Measurements from ENCODE around the gene RAB12. TPM values are rescaled to one million over a fixed set of nuclear protein-coding genes. Genes with fewer than 3 reads are reported as not detected.
A peak's percentile ranks its signal among the peaks of the same experiment; 100 is the strongest.

Gene RAB12
- total RNA-seq, 1 donor from 2014 or later = 50.2 TPM

GRCh38 chr18:8623549-8624106, 14.4 kb downstream of the RAB12 start:
- peak; percentile 83 to 94 for ATAC-seq
- Histone ChIP-seq H3K36me3 (peaks cover 20% of the 10 kb centered on the region), H3K9me3 (no peaks in the 10 kb centered on the region), H3K27ac (peak overlapping the region; percentile 67), H3K27me3 (ENCODE audit: low read depth) (no peaks in the 10 kb centered on the region), H3K4me1 (peaks cover 30% of the 10 kb centered on the region), H3K4me3 (peak overlapping the region; percentile 26)
- DNase-seq = peak; percentile 59
- no peak for TF ChIP-seq CTCF (IDR thresholded peaks at IDR 0.05)
- intact Hi-C loops (cut with DNase I) = no loop called here

GRCh38 chr18:8625461-8626092, 16.3 kb downstream of the RAB12 start:
- peaks cover 25% of the 10 kb centered on the region for H3K4me1 ChIP-seq
- no peak for DNase-seq
- no peak for ATAC-seq

GRCh38 chr18:8626414-8627106, 17.3 kb downstream of the RAB12 start:
- Histone ChIP-seq H3K4me1 (peaks cover 20% of the 10 kb centered on the region), H3K36me3 (peaks cover 33% of the 10 kb centered on the region), H3K9me3 (no peaks in the 10 kb centered on the region), H3K27ac (no peak overlapping the region), H3K27me3 (ENCODE audit: low read depth) (no peaks in the 10 kb centered on the region), H3K4me3 (no peak overlapping the region)
- no peak for TF ChIP-seq CTCF (IDR thresholded peaks at IDR 0.05)
- intact Hi-C loops (cut with DNase I) = no loop called here
- ATAC-seq = no peak
- DNase-seq = no peak

More at GRCh38 chr18:8625461-8626092, 16.3 kb downstream of the RAB12 start:
- TF ChIP-seq CTCF (IDR thresholded peaks at IDR 0.05) = no peak
- Histone ChIP-seq H3K4me3 (no peak overlapping the region), H3K27ac (no peak overlapping the region), H3K36me3 (peaks cover 30% of the 10 kb centered on the region), H3K27me3 (ENCODE audit: low read depth) (no peaks in the 10 kb centered on the region), H3K9me3 (no peaks in the 10 kb centered on the region)
- intact Hi-C loops (cut with DNase I) = no loop called here

GRCh38 chr18:8627107-8627472, 17.9 kb downstream of the RAB12 start:
- no peaks in the 10 kb centered on the region for H3K27me3 ChIP-seq (ENCODE audit: low read depth)
- no peak for TF ChIP-seq CTCF (IDR thresholded peaks at IDR 0.05)
- H3K9me3 ChIP-seq = no peaks in the 10 kb centered on the region
- H3K4me1 ChIP-seq = peaks cover 20% of the 10 kb centered on the region
- intact Hi-C loops (cut with DNase I) = no loop called here
- no peak overlapping the region for H3K27ac ChIP-seq
- peaks cover 38% of the 10 kb centered on the region for H3K36me3 ChIP-seq
- DNase-seq = no peak
- H3K4me3 ChIP-seq = no peak overlapping the region
- peak in 1 of 2 donors; percentile 47 for ATAC-seq

GRCh38 chr18:8627540-8627939, 18.3 kb downstream of the RAB12 start:
- H3K4me1 ChIP-seq = peaks cover 20% of the 10 kb centered on the region
- H3K27me3 ChIP-seq (ENCODE audit: low read depth) = no peaks in the 10 kb centered on the region
- peaks cover 42% of the 10 kb centered on the region for H3K36me3 ChIP-seq
- ATAC-seq (no peak), DNase-seq (no peak)
- no peak overlapping the region for H3K27ac ChIP-seq
- intact Hi-C loops (cut with DNase I) = no loop called here
- no peak for TF ChIP-seq CTCF (IDR thresholded peaks at IDR 0.05)
- no peak overlapping the region for H3K4me3 ChIP-seq
- H3K9me3 ChIP-seq = no peaks in the 10 kb centered on the region

Measured in lower lobe of right lung (tissue), 2 donors.